LNCAP (cell line): ENCODE data around the gene BNIP3.

Experiments used
- CTCF ChIP-seq: fragments of 450-650 bp; IDR thresholded peaks from 2 replicates; pipeline ENCODE4 v1.5.1; 2017; ENCODE audit warnings: mild to moderate bottlenecking

BNIP3 gene

GRCh38 chr10:131929122-131929845 lies 52.4 kb downstream of the BNIP3 start:
- TF ChIP-seq CTCF: no peak

GRCh38 chr10:131928248-131929095 lies 53.3 kb downstream of the BNIP3 start:
- TF ChIP-seq CTCF: no peak

- no peak for TF ChIP-seq CTCF
These were observed 54.8 kb downstream of the BNIP3 start for GRCh38 chr10:131926743-131927595.

- no peak for TF ChIP-seq CTCF
These were observed 55.5 kb downstream of the BNIP3 start for GRCh38 chr10:131926253-131926652.

- no peak for TF ChIP-seq CTCF
These were observed 56.0 kb downstream of the BNIP3 start for GRCh38 chr10:131925716-131926115.

GRCh38 chr10:131925011-131925649 lies 56.6 kb downstream of the BNIP3 start:
- TF ChIP-seq CTCF: no peak
